GM19452 (cell line): Measurements from ENCODE around the gene FAM168B.

Experiments
- ATAC-seq: cut with Tn5 transposase; IDR thresholded peaks from one replicate; pipeline ENCODE4 v1.9.1; 2021; ENCODE audit not compliant: unreplicated experiment

FAM168B gene

GRCh38 chr2:131056204-131056931 is 36.9 kb downstream of the FAM168B start:
- ATAC-seq, result no peak

- ATAC-seq, result no peak
These were observed 37.8 kb downstream of the FAM168B start for GRCh38 chr2:131055169-131056065.

- no peak for ATAC-seq
These were observed 38.8 kb downstream of the FAM168B start for GRCh38 chr2:131054488-131054887.

DNA sequence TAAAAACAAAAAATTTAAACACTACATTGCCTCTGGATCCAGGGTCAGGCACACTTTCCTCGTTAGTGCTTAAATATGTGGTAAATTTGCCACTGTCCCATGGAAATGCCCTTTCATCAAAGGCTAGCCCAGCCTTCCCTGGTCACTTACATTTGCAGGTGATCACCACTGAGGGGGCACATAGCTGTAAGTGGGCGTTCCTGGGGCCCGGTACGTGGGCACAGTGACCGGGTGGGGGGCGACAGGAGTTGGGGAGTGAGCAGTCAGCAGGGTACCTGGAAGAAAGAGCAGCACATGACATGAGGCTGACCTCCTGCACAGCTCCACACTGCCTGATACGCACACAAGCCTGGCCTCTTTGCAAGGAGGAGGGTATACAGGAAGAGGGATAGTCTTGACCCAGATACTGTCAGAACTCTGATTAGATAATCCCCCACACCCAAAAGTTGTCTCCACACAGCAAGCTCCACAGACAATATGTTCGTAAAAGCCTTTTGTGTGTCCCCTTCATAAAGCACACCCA is 40.5 kb downstream of the FAM168B start:
- no peak for ATAC-seq

GRCh38 chr2:131050896-131051295 is 42.4 kb downstream of the FAM168B start:
- no peak for ATAC-seq

- no peak for ATAC-seq
These were observed 44.0 kb downstream of the FAM168B start for GRCh38 chr2:131049150-131049718.

GRCh38 chr2:131048641-131049040 is 44.6 kb downstream of the FAM168B start:
- no peak for ATAC-seq

GRCh38 chr2:131047920-131048560 is 45.2 kb downstream of the FAM168B start:
- no peak for ATAC-seq

DNA sequence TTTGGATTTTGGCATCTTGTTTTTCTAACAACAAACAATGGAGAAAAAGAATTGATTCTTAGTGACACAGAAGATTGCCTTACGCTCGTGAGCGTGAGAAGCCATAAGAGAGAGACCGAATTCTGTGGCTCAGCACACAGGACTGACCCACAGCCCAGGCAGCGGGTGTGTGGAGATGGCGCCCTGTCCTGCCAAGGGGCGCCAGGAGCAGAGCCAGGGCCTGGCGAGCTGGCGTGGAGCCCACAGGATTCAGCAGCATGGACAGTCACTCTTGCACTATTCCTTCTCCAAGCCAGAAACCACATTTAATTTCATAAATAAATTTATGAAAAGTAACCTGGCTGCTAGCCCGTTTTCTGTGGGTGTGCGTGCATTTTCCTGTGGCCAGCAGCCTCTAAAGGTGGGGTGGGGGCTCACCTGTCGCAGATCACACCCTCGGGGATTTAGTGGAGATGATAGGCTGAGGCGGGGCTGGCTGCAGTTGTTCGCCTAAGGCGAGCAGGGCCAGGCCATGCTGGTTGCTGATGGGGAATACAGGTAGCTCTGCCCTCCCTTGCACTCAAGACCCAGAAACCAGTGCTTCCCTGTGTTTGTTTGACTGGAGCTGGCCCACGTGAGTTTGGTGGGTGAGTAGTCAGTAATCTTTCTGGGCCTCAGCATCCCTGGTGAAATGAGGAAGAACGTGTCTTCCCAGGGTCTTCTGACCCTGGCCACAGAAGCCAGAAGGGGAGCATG is 46.2 kb downstream of the FAM168B start:
- ATAC-seq, result no peak

DNA sequence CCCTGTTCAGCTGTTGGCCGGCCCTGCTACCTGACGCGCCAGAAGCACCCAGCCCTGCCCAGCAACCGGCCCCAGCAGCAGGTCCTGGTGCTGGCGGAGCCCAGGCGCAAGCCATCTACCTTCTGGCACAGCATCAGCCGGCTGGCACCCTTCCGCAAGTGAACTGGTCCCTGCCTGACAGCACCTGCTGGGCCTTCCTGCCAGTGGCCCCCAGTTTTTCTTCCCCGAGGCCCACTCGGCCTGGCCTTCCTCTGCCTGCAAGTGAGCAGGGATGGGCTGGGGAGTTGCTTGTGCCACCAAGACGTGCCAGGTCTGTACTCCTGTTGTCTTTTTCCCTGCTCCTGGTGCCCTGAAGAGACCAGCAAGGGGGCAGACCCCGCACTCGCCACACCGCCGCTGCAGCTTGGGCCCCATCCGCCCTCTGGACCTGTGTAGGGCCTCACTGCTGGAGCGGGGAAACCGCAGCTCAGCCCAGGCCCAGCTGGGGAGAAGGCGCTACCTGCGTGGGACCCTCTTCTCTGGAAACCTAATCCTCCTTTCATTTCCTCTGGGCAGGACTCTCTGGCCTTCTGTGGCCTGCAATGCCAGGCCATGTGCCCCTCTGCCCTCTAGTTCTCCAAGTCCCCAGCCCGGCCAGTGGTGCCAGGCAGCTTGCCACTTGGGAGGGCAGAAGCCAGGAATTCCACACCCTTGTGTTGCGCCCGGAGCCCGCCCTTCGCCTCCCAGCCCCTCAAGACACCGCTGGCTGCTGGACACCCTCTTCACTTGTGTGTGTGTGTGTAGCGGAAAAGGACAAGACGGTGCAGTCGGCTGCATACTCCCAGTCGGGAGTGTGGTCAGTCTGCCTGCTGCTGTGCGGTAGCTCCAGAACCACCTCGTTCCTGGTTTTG is 47.0 kb downstream of the FAM168B start:
- ATAC-seq, result no peak

GRCh38 chr2:131045286-131046027 is 47.8 kb downstream of the FAM168B start:
- no peak for ATAC-seq

- ATAC-seq, result no peak
These were observed 48.5 kb downstream of the FAM168B start for GRCh38 chr2:131044757-131045150.

- no peak for ATAC-seq
These were observed 49.0 kb downstream of the FAM168B start for GRCh38 chr2:131044075-131044756.

DNA sequence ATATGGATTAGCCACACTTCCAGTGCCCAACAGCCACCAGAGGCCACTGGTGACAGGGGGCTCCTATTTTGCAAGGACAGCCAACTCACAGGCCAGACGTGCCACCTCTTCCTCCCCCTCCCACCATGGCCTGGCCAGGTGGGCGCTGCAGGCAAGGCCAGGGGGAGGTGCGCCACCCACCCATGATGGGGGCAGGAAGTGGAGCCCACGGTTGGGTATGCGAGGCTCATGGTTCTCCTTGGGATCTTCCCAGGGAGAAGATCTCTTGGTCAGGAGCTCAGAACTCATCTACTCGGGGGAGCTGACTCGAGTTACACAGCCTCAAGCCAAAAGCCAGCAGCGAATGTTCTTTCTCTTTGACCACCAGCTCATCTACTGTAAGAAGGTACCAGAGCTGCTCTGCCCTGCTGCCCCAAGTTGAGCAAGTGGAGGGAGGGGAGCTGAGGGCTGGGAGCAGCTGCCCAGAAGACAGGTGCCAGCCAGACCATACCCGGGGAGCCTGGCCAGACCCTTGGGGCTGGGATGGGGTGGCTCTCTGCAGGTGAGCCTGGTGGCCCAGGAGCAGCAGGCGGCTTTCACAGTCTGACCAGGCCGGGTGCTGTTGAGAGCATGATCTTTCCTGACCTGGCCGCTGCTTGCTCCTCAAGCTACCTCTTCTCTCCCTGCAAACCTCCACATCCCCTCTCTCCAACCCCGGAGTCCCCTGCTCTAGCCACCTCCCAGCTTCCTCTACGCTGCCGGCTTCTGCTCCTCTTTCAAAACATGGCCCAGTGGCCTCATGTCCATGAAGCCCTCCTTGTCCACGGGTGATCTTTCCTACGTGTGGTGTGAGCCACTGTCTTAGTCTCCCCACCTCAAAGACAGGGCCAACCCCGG is 49.8 kb downstream of the FAM168B start:
- no peak for ATAC-seq

GRCh38 chr2:131042148-131042775 is 51.0 kb downstream of the FAM168B start:
- ATAC-seq, result no peak

GRCh38 chr2:131041402-131042147 is 51.7 kb downstream of the FAM168B start:
- ATAC-seq, result no peak
